NT2/D1 (cell line): Measurements from ENCODE around the gene GRIN2C.
"Not testable (repeated sequence)": the region's sequence is repeated elsewhere in the genome, so short reads cannot be mapped to it uniquely, and the experiment has no call there.

ENCODE experiments used
- SUZ12 ChIP-seq: IDR thresholded peaks from 2 replicates; pipeline ENCODE4 v1.6.1; 2011; ENCODE audit not compliant: insufficient read length, insufficient read depth; ENCODE audit errors: extremely low read depth
- YY1 ChIP-seq: IDR thresholded peaks from 2 replicates; pipeline ENCODE4 v1.6.1; 2011; ENCODE audit not compliant: insufficient read length, insufficient read depth
- ZNF274 ChIP-seq: IDR thresholded peaks from 2 replicates; pipeline ENCODE4 v1.6.1; 2011; ENCODE audit warnings: mild to moderate bottlenecking, low read depth, low read length

GRCh38 chr17:74906214-74906793 is 46.6 kb upstream of the GRIN2C start:
- not testable (repeated sequence) for TF ChIP-seq ZNF274, YY1, SUZ12
